Measurements from ENCODE around the gene RAC3. TPM values are rescaled to one million over a fixed set of nuclear protein-coding genes. Genes with fewer than 3 reads are reported as not detected.

RAC3 gene
- total RNA-seq, 2 experiments from 2014 or later = 15.1 to 24.4 TPM

GRCh38 chr17:81995463-81996231 is 35.8 kb upstream of the RAC3 start:
- intact Hi-C loops (cut with micrococcal nuclease; ENCODE audit: unreplicated experiment) = no loop called here
- BruUV-seq (replicated peaks) = no TSS peak
- ChIA-PET CTCF (ENCODE audit: unreplicated experiment) (interaction anchor here (0.5 to 0.6 kb wide), 2 partner anchors 9 to 26 kb away, joined by 3 to 4 read pairs; no protein-coding TSS in a partner anchor), POLR2A (interaction anchor here (1.1 kb wide), 1 partner anchor 42 kb away, joined by 3 read pairs; the partner anchor contains the start of gene DCXR)
- Histone ChIP-seq H3K4me1 (ENCODE audit: insufficient read depth, low read length, poor library complexity, severe bottlenecking) (no peaks in the 10 kb centered on the region), H3K79me2 (ENCODE audit: insufficient read depth, low read depth, low read length) (no peaks in the 10 kb centered on the region), H4K20me1 (ENCODE audit: insufficient read depth, low read length) (no peaks in the 10 kb centered on the region), H3K9me2 (ENCODE audit: insufficient read depth, low read length) (no peaks in the 10 kb centered on the region), H3K9me3 (ENCODE audit: low read length) (no peaks in the 10 kb centered on the region), H3K4me2 (ENCODE audit: low read length) (no peak overlapping the region), H3K27ac (ENCODE audit: low read depth, low read length, poor library complexity, severe bottlenecking) (no peak overlapping the region), H2AFZ (ENCODE audit: low read length) (no peak overlapping the region), H3K36me3 (ENCODE audit: insufficient read depth, low read length) (peaks cover 8% of the 10 kb centered on the region; the same call in 1 of the 2 replicates), H3K4me3 (ENCODE audit: low read depth, low read length, poor library complexity, severe bottlenecking) (no peak overlapping the region)
- no peak for DNase-seq (ENCODE audit: low spot score)
- TF ChIP-seq CTCF (conservative IDR thresholded peaks at IDR 0.05; ENCODE audit: low read length) (no peak), EZH2phosphoT487 (IDR thresholded peaks at IDR 0.05; ENCODE audit: borderline replicate concordance, low read depth, low read length) (no peak)

GRCh38 chr17:81996232-81996756 is 35.2 kb upstream of the RAC3 start:
- TF ChIP-seq EZH2phosphoT487 (IDR thresholded peaks at IDR 0.05; ENCODE audit: borderline replicate concordance, low read depth, low read length) (no peak), CTCF (conservative IDR thresholded peaks at IDR 0.05; ENCODE audit: low read length) (no peak)
- no peaks in the 10 kb centered on the region for H3K4me1 ChIP-seq (ENCODE audit: insufficient read depth, low read length, poor library complexity, severe bottlenecking)
- no peaks in the 10 kb centered on the region for H3K9me2 ChIP-seq (ENCODE audit: insufficient read depth, low read length)
- no peak overlapping the region for H2AFZ ChIP-seq (ENCODE audit: low read length)
- peaks cover 8% of the 10 kb centered on the region; the same call in 1 of the 2 replicates for H3K36me3 ChIP-seq (ENCODE audit: insufficient read depth, low read length)
- intact Hi-C loops (cut with micrococcal nuclease; ENCODE audit: unreplicated experiment) = no loop called here
- CTCF ChIA-PET (ENCODE audit: unreplicated experiment) = interaction anchor here (0.5 kb wide), 1 partner anchor 8 kb away, joined by 4 read pairs; no protein-coding TSS in a partner anchor
- no peaks in the 10 kb centered on the region for H3K9me3 ChIP-seq (ENCODE audit: low read length)
- no peaks in the 10 kb centered on the region for H4K20me1 ChIP-seq (ENCODE audit: insufficient read depth, low read length)
- BruUV-seq (replicated peaks) = no TSS peak
- H3K27ac ChIP-seq (ENCODE audit: low read depth, low read length, poor library complexity, severe bottlenecking) = no peak overlapping the region
- no peaks in the 10 kb centered on the region for H3K79me2 ChIP-seq (ENCODE audit: insufficient read depth, low read depth, low read length)
- no peak for DNase-seq (ENCODE audit: low spot score)
- no peak overlapping the region for H3K4me3 ChIP-seq (ENCODE audit: low read depth, low read length, poor library complexity, severe bottlenecking)
- POLR2A ChIA-PET = interaction anchor here (1.1 kb wide), 1 partner anchor 41 kb away, joined by 3 read pairs; the partner anchor contains the start of gene DCXR
- no peak overlapping the region for H3K4me2 ChIP-seq (ENCODE audit: low read length)

Measured in OCI-LY7 (cell line).